Natural killer cell (primary cell): ENCODE measurements around the gene ADAMTS20. TPM values are rescaled to one million over a fixed set of nuclear protein-coding genes. Genes with fewer than 3 reads are reported as not detected.

Experiments
- ATAC-seq, 3 donors: fragments of 150-1000 bp in 2 of 3; fragments of 200-7000 bp in 1 of 3; cut with Tn5 transposase; 1 replicate in 1 of 3; 2 replicates in 2 of 3; pipeline ENCODE4 v1.10.0; 2021; ENCODE audit warnings: mild to moderate bottlenecking in 2 of 3, moderate library complexity in 2 of 3
- DNase-seq, 2 donors: peaks; one replicate each; pipeline versions ENCODE4 v3.0.0 to v3.0.0-alpha.2; 2013 to 2021; ENCODE audit warnings: mixed read lengths in 1 of 2
- H3K27ac ChIP-seq: one replicate; pipeline ENCODE4 v1.5.1; 2013; ENCODE audit warnings: mild to moderate bottlenecking, low read length
- H3K27me3 ChIP-seq: one replicate; pipeline ENCODE4 v1.6.1; 2013; ENCODE audit warnings: low read length; ENCODE audit not compliant: control insufficient read depth, insufficient read depth
- H3K36me3 ChIP-seq: one replicate; pipeline ENCODE4 v1.6.1; 2013; ENCODE audit warnings: low read length; ENCODE audit not compliant: control insufficient read depth, insufficient read depth
- H3K4me1 ChIP-seq: one replicate; pipeline ENCODE4 v1.6.1; 2013; ENCODE audit warnings: low read length; ENCODE audit not compliant: control insufficient read depth, insufficient read depth
- H3K4me3 ChIP-seq: one replicate; pipeline ENCODE4 v1.5.1; 2013; ENCODE audit warnings: low read length
- H3K9me3 ChIP-seq: one replicate; pipeline ENCODE4 v1.6.1; 2013; ENCODE audit warnings: low read length; ENCODE audit not compliant: control insufficient read depth, insufficient read depth
- H3K27ac Mint-ChIP-seq, 2 donors: one replicate each; pipeline ENCODE4 v1.8.0; 2022; ENCODE audit warnings: mild to moderate bottlenecking in 2 of 2, mixed read lengths in 2 of 2, moderate library complexity in 1 of 2
- H3K27me3 Mint-ChIP-seq, 2 donors: one replicate each; pipeline ENCODE4 v1.8.0; 2022; ENCODE audit warnings: low read depth in 2 of 2, mixed read lengths in 2 of 2
- H3K36me3 Mint-ChIP-seq: one replicate; pipeline ENCODE4 v1.8.0; 2022; ENCODE audit warnings: mixed read lengths
- H3K4me1 Mint-ChIP-seq, 2 donors: one replicate each; pipeline ENCODE4 v1.8.0; 2022; ENCODE audit warnings: mixed read lengths in 2 of 2
- H3K4me3 Mint-ChIP-seq: one replicate; pipeline ENCODE4 v1.8.0; 2022; ENCODE audit warnings: mild to moderate bottlenecking, moderate library complexity, mixed read lengths
- H3K9me3 Mint-ChIP-seq, 2 donors: one replicate each; pipeline ENCODE4 v1.8.0; 2022; ENCODE audit warnings: mixed read lengths in 2 of 2
- CTCF ChIP-seq: fragments of 200-600 bp; IDR thresholded peaks from one replicate; pipeline ENCODE4 v1.8.0; 2022; ENCODE audit warnings: antibody characterized with exemption
- WGBS: methylation state at CpG from one replicate; pipeline ENCODE4 v1.1.7; 2013; ENCODE audit warnings: missing lambda C conversion rate; ENCODE audit not compliant: insufficient coverage; 5-methylcytosine and 5-hydroxymethylcytosine counted together
- intact Hi-C: fragments of 100-400 bp; cut with micrococcal nuclease; formaldehyde crosslinking; loops from one replicate; pipeline ENCODE4 v1.14.2; 2022
- total RNA-seq, 4 donors: library from RNA; stranded (reverse); fragments of 120-200 nt in 1 of 4; gene quantifications; one replicate each; pipeline versions ENCODE4 v1.2.3 to v1.2.4, GENCODE V29; 2013 to 2022

The ADAMTS20 gene
- total RNA-seq, 3 donors from 2014 or later (not counting 1 experiment from before 2014, with no cell fraction given), result not detected

- H3K36me3 Mint-ChIP-seq, result peaks cover 8% of the 10 kb centered on the region
- no peaks in the 10 kb centered on the region for H3K36me3 ChIP-seq
- 55% methylated on average over 27 of the region's 27 CpGs for WGBS
- no peak overlapping the region for H3K27ac Mint-ChIP-seq
- H3K9me3 Mint-ChIP-seq, result peaks cover 16 to 22% of the 10 kb centered on the region in 2 donors
- no peak overlapping the region for H3K4me3 Mint-ChIP-seq
- no peak for ATAC-seq
- no peaks in the 10 kb centered on the region for H3K4me1 ChIP-seq
- H3K27ac ChIP-seq, result no peak overlapping the region
- no peaks in the 10 kb centered on the region for H3K4me1 Mint-ChIP-seq
- H3K4me3 ChIP-seq, result no peak overlapping the region
- no peaks in the 10 kb centered on the region for H3K27me3 ChIP-seq
- intact Hi-C loops, result no loop called here
- no peaks in the 10 kb centered on the region for H3K27me3 Mint-ChIP-seq
- DNase-seq, result no peak
- no peak for TF ChIP-seq CTCF
- no peaks in the 10 kb centered on the region for H3K9me3 ChIP-seq
Measured at GRCh38 chr12:43571885-43572284, 19.9 kb upstream of the ADAMTS20 start.

GRCh38 chr12:43556057-43556456 is 4.1 kb upstream of the ADAMTS20 start:
- H3K36me3 Mint-ChIP-seq, result peaks cover 17% of the 10 kb centered on the region
- ATAC-seq, result no peak
- Histone ChIP-seq H3K9me3 (peaks cover 2% of the 10 kb centered on the region), H3K4me3 (no peak overlapping the region), H3K27me3 (no peaks in the 10 kb centered on the region), H3K27ac (no peak overlapping the region), H3K4me1 (no peaks in the 10 kb centered on the region), H3K36me3 (no peaks in the 10 kb centered on the region)
- H3K4me3 Mint-ChIP-seq, result no peak overlapping the region
- H3K4me1 Mint-ChIP-seq, result no peaks in the 10 kb centered on the region
- no peak for DNase-seq
- peaks cover 8 to 16% of the 10 kb centered on the region in 2 donors for H3K27me3 Mint-ChIP-seq
- TF ChIP-seq CTCF, result no peak
- H3K27ac Mint-ChIP-seq, result no peak overlapping the region
- peaks cover 14 to 27% of the 10 kb centered on the region in 2 donors for H3K9me3 Mint-ChIP-seq
- intact Hi-C loops, result no loop called here

GRCh38 chr12:43551279-43551970 is 578 bp downstream of the ADAMTS20 start:
- 12% methylated on average over 48 of the region's 48 CpGs for WGBS
- Histone ChIP-seq H3K4me3 (no peak overlapping the region), H3K9me3 (peaks cover 2% of the 10 kb centered on the region), H3K27ac (no peak overlapping the region), H3K27me3 (peaks cover 2% of the 10 kb centered on the region), H3K4me1 (no peaks in the 10 kb centered on the region), H3K36me3 (no peaks in the 10 kb centered on the region)
- no peak overlapping the region for H3K4me3 Mint-ChIP-seq
- DNase-seq (no peak), ATAC-seq (no peak)
- intact Hi-C loops, result no loop called here
- H3K4me1 Mint-ChIP-seq, result no peaks in the 10 kb centered on the region
- TF ChIP-seq CTCF, result no peak
- H3K9me3 Mint-ChIP-seq, result peaks cover 4 to 15% of the 10 kb centered on the region in 2 donors
- peaks cover 14% of the 10 kb centered on the region for H3K36me3 Mint-ChIP-seq
- no peak overlapping the region for H3K27ac Mint-ChIP-seq
- peaks cover 8 to 16% of the 10 kb centered on the region in 2 donors for H3K27me3 Mint-ChIP-seq

GRCh38 chr12:43550831-43551271 is 1.2 kb downstream of the ADAMTS20 start:
- H3K36me3 Mint-ChIP-seq, result peaks cover 10% of the 10 kb centered on the region
- intact Hi-C loops, result no loop called here
- no peak for ATAC-seq

More at GRCh38 chr12:43550831-43551271, 1.2 kb downstream of the ADAMTS20 start:
- Histone ChIP-seq H3K27ac (no peak overlapping the region), H3K27me3 (peaks cover 2% of the 10 kb centered on the region), H3K4me3 (no peak overlapping the region), H3K9me3 (peaks cover 2% of the 10 kb centered on the region), H3K4me1 (no peaks in the 10 kb centered on the region), H3K36me3 (no peaks in the 10 kb centered on the region)
- Mint-ChIP-seq H3K9me3 (peaks cover 0 to 12% of the 10 kb centered on the region in 2 donors), H3K27me3 (peaks cover 8 to 16% of the 10 kb centered on the region in 2 donors), H3K4me3 (no peak overlapping the region), H3K4me1 (no peaks in the 10 kb centered on the region), H3K27ac (no peak overlapping the region)
- TF ChIP-seq CTCF, result no peak
- WGBS, result 14% methylated on average over 31 of the region's 31 CpGs
- no peak for DNase-seq
